GM21825 (cell line): ENCODE results near the gene FLNB.
"Not testable (repeated sequence)": the region's sequence is repeated elsewhere in the genome, so short reads cannot be mapped to it uniquely, and the experiment has no call there.

Experiments used
- ATAC-seq: cut with Tn5 transposase; IDR thresholded peaks from one replicate; pipeline ENCODE4 v1.9.1; 2021; ENCODE audit warnings: mild to moderate bottlenecking, moderate library complexity; ENCODE audit not compliant: unreplicated experiment

Gene FLNB

GRCh38 chr3:58051196-58051595, 43.0 kb downstream of the FLNB start:
- no peak for ATAC-seq

- not testable (repeated sequence) for ATAC-seq
Measured at GRCh38 chr3:58051658-58052261, 43.5 kb downstream of the FLNB start.

- no peak for ATAC-seq
Measured at GRCh38 chr3:58052373-58053273, 44.4 kb downstream of the FLNB start.

- ATAC-seq: no peak
Measured at GRCh38 chr3:58054652-58055051, 46.4 kb downstream of the FLNB start.

- no peak for ATAC-seq
Measured at GRCh38 chr3:58055314-58055713, 47.1 kb downstream of the FLNB start.

- ATAC-seq: not testable (repeated sequence)
Measured at GRCh38 chr3:58055891-58056290, 47.7 kb downstream of the FLNB start.

GRCh38 chr3:58058361-58059263, 50.4 kb downstream of the FLNB start:
- ATAC-seq: no peak

- ATAC-seq: no peak
Measured at GRCh38 chr3:58059349-58060321, 51.4 kb downstream of the FLNB start.

- ATAC-seq: no peak
Measured at GRCh38 chr3:58062472-58062871, 54.2 kb downstream of the FLNB start.

- no peak for ATAC-seq
Measured at GRCh38 chr3:58063022-58063815, 55.0 kb downstream of the FLNB start.

- no peak for ATAC-seq
Measured at GRCh38 chr3:58064923-58065638, 56.9 kb downstream of the FLNB start.

GRCh38 chr3:58065700-58066167, 57.5 kb downstream of the FLNB start:
- no peak for ATAC-seq

GRCh38 chr3:58066842-58067241, 58.6 kb downstream of the FLNB start:
- no peak for ATAC-seq

- ATAC-seq: no peak
Measured at GRCh38 chr3:58068122-58068809, 60.0 kb downstream of the FLNB start.

- no peak for ATAC-seq
Measured at GRCh38 chr3:58071480-58071971, 63.3 kb downstream of the FLNB start.

- ATAC-seq: no peak
Measured at GRCh38 chr3:58072052-58072762, 64.0 kb downstream of the FLNB start.

GRCh38 chr3:58072763-58073130, 64.5 kb downstream of the FLNB start:
- no peak for ATAC-seq
